GM19025 (cell line): ENCODE results near the gene AK3.
"Not testable (repeated sequence)": the region's sequence is repeated elsewhere in the genome, so short reads cannot be mapped to it uniquely, and the experiment has no call there.

ENCODE experiments used
- ATAC-seq: cut with Tn5 transposase; IDR thresholded peaks from one replicate; pipeline ENCODE4 v1.9.1; 2021; ENCODE audit warnings: mild to moderate bottlenecking, low read depth, moderate library complexity; ENCODE audit not compliant: unreplicated experiment

AK3 gene

DNA sequence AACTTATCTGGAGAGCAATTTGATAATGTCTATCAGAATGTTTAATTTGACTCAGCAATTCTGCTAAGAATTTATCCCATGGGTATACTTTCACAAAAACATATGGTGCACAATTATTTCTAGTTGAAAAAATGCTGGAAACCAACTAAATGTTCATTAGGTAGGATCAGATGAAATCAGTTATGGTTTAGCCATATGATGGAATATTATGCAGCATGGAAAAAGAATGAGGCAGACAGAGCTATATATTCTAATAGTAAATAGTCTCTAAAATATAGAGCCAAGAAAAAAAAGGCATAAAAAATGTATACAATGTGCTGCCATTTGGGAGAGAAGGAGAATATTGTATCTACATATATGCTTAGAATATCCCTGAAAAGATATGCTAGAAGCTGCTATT, 71.1 kb downstream of the AK3 start:
- no peak for ATAC-seq

DNA sequence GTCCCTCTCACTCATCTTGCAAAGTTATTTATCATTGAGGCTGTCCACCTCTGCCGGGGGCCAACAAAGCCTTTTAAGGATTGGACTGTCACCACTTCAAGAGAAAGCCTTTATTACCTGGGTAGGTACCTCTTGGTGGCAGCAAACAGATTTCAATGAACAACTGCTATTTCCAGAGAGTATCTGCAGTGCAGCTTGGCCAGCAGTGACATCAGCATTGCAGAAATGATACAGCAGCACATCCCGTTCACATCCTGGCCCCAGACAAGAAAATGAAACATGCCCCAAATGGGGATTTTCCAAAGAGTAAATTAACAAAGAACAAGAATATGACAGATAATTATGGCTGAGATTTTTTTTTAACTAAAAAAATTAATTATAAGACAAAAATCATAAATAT, 72.4 kb downstream of the AK3 start:
- no peak for ATAC-seq

GRCh38 chr9:4667681-4668080, 73.3 kb downstream of the AK3 start:
- ATAC-seq: no peak

DNA sequence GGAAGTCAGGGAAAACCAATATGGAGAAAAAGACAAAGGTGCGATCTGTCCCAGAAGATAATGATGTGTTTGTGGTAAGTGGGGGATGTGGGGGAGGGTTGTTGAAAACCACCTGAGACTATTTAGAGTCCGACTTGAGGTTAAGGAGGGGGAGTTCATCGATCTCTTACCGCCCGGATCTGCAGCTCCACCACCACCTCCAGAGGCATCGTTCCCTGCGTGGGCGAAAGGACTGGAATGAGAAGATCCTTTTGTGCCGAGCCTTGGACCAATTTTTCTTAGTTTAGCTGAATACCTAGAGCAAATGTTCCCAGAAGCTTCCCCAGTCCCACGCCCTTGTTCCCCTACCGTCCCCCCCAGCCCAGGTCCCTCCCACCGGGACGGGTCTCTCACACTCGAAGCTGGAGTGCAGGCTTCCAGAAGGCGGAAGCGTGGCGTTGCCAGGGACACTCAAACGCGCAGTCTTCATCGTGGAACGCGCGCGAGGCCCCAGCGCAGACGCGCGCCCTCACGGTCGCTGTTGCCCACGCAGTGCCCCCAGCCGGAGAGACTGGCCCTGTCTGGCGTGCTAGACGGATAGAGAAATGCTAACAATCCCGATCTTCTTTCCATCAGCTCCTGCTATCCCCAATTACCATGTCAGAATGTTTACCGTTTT, 74.8 kb downstream of the AK3 start, which contains the start of gene SPATA6L:
SPATA6L (minus strand) TSS at position 439 of the 658 bp plus-strand sequence; CDS start at position 209, 230 bp downstream.
- no peak for ATAC-seq

GRCh38 chr9:4665357-4665756, 75.6 kb downstream of the AK3 start:
- no peak for ATAC-seq

DNA sequence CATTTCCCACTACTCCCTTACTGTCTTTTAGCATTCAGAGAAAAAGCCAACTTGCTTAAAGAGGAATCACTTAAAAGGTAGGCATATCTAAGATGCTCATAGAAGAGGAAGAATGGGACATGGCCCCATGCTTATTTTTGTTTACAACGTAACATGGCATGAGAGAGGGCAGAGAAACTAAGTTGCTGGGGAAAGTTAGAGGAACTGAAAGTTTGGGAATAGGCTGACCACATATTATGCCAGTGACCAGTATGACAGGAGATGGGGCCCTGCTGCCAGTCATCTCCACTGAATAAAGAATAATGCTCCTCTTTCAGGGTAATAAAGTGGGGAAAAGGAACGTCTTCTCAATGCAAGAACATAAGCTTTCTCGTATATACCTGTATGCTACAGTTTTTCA, 77.0 kb downstream of the AK3 start:
- no peak for ATAC-seq

- no peak for ATAC-seq
These were observed 77.8 kb downstream of the AK3 start for GRCh38 chr9:4662989-4663792.

- peak; percentile 89 for ATAC-seq
These were observed 78.7 kb downstream of the AK3 start, which contains the start of gene PLPP6 for GRCh38 chr9:4662108-4662988. Gene PLPP6, plus strand, starts transcription at chr9:4662294. Its CDS starts 82 bp downstream, at chr9:4662376.

DNA sequence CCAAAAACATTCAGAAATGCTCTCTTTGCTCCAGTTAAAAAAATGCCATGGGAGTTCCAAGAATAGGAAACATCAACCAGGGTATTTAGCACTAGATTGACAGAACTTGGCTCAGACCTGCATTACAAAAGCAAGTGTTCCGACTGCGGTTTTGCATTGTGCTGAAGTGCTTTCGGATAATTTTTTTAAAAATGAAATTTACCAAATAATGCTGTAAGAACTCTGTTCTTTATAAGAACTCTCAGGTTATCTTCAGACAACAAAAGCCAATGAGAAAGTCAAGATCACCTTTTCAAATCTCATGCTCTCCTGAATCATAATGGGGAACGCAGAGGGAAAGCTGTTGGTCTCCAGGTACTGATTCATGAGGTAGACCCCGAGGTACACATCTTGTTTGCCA, 79.4 kb downstream of the AK3 start:
- no peak for ATAC-seq

- ATAC-seq: no peak
These were observed 79.8 kb downstream of the AK3 start for GRCh38 chr9:4661165-4661564.

GRCh38 chr9:4660665-4661064, 80.3 kb downstream of the AK3 start:
- ATAC-seq: not testable (repeated sequence)
